B cell (primary cell): Measurements from ENCODE around the gene NRXN2.

Experiments used
- CTCF ChIP-seq: fragments of 200-600 bp; IDR thresholded peaks from one replicate; pipeline ENCODE4 v1.8.0; 2022; ENCODE audit warnings: antibody characterized with exemption, mild to moderate bottlenecking
- EZH2 ChIP-seq: IDR thresholded peaks from 2 replicates; pipeline ENCODE4 v1.6.1; 2012; ENCODE audit warnings: borderline replicate concordance, low read depth, mild to moderate bottlenecking, moderate library complexity, low read length; ENCODE audit not compliant: insufficient read depth, poor library complexity, severe bottlenecking

DNA sequence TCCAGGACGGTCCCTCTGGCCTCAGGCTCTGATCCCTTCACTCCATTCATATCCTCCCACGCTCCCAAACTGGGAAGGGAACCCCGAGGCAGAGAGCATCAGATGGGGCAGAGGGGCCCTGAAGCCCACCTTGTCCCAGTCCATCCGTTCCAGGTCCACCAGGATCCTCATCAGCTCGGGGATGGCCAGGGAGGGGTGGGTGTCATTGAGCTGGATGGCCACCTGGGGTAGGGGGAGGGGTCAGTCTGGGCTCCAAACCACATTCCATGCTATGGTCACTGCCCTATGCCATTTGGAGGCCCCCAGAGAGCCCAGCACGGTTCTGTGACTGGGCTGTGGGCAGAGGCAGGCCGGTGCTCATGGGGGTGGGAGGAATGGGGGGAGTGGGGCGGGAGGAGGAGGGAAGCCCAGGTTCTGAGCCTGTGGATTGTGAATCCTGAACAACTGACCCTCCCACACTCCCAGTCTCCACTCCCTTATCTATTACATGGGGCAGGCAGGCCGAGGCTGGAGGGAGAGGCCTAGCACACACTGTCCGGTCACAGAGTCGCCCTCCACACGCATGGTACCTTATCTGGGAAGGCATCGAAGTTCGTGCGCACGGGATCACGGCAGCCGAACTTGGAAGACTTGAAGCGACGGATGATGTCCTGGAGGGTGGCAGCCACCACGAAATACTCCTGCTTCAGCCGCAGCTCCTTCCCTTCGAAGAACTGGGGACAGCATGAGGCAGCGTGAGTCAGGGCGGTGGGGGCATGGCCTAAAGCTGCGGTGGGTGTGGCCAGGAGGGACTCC lies 31.3 kb upstream of the NRXN2 start:
- TF ChIP-seq CTCF (no peak), EZH2 (no peak)
